Stomach (tissue), 4 donors: ENCODE data around the gene MRPL43.

ENCODE experiments used
- CTCF ChIP-seq, 7 experiments: fragments of 450-650 bp in 4 of 7; fragments of 200-600 bp in 3 of 7; sonication (generic) in 3 of 7; IDR thresholded peaks; one replicate each; pipeline ENCODE4 v1.5.1; 2016 to 2019; ENCODE audit warnings: antibody characterized with exemption in 7 of 7, control low read depth in 2 of 7, mild to moderate bottlenecking in 1 of 7
- POLR2A ChIP-seq, 4 donors: fragments of 450-650 bp; IDR thresholded peaks; one replicate each; pipeline ENCODE4 v1.6.1; 2016; ENCODE audit warnings: antibody characterized with exemption in 4 of 4, control low read depth in 2 of 4, mild to moderate bottlenecking in 1 of 4, moderate library complexity in 1 of 4

DNA sequence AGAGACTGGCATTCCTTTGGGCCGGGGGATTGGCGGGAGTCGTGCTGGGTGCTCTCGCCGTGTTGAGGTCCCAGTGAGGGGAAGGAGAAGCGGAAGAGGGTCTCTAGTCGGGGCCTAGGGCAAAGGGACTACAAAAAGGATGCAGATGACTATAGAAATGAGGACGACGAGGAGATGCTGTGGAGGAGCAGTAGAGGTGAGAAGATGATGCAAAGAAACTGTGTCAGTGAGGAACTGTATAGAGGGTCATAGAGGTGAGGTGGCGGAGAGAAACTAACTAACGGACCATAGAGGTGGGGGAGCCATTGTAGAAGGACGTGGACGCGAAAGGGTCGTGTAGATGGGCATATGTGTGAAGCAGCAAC, 370 bp upstream of the MRPL43 start:
- no peak for TF ChIP-seq POLR2A (IDR thresholded peaks at IDR 0.05)
- no peak for TF ChIP-seq CTCF (IDR thresholded peaks at IDR 0.05)
